ENCODE measurements around the gene RFT1. TPM values are rescaled to one million over a fixed set of nuclear protein-coding genes. Genes with fewer than 3 reads are reported as not detected.
A peak's percentile ranks its signal among the peaks of the same experiment; 100 is the strongest.
"Not testable (repeated sequence)": the region's sequence is repeated elsewhere in the genome, so short reads cannot be mapped to it uniquely, and the experiment has no call there.

Gene RFT1
- total and polyA plus RNA-seq, 2 donors (not counting 3 experiments of a cell fraction or from before 2014, with no cell fraction given), result 29.8 to 39.9 TPM

- no peaks in the 10 kb centered on the region for H3K9me3 ChIP-seq (replicated peaks; ENCODE audit: control insufficient read depth, insufficient read depth, low read length)
- H3K36me3 ChIP-seq (ENCODE audit: control insufficient read depth in 2 of 2, extremely low read depth in 1 of 2, insufficient read depth in 2 of 2, low read length in 2 of 2), result no peaks in the 10 kb centered on the region
- no peaks in the 10 kb centered on the region for H4K20me1 ChIP-seq (replicated peaks; ENCODE audit: control insufficient read depth, extremely low read depth, insufficient read depth, low read length)
- H3K27ac ChIP-seq (ENCODE audit: insufficient read depth, low read depth, low read length), result no peak overlapping the region
- no peaks in the 10 kb centered on the region for H3K27me3 ChIP-seq (ENCODE audit: control insufficient read depth in 2 of 2, insufficient read depth in 2 of 2, low read length in 2 of 2)
- ChIA-PET POLR2A (no interaction called here), CTCF (no interaction called here)
- FAIRE-seq (peak; percentile 55), DNase-seq (ENCODE audit: low read depth, low spot score) (no peak)
- no peaks in the 10 kb centered on the region for H3K9me1 ChIP-seq (replicated peaks; ENCODE audit: control insufficient read depth, extremely low read depth, insufficient read depth, low read length)
- TF ChIP-seq EZH2 (IDR thresholded peaks at IDR 0.05; ENCODE audit: borderline replicate concordance, low read depth, low read length, severe bottlenecking), result no peak
- no peak for TF ChIP-seq MAX (IDR thresholded peaks at IDR 0.05; ENCODE audit: insufficient read depth, insufficient read length)
- TF ChIP-seq CTCF (IDR thresholded peaks at IDR 0.05; ENCODE audit: extremely low read depth in 1 of 2, insufficient read depth in 1 of 2, low read depth in 1 of 2, low read length in 2 of 2), result peak; percentile 5 to 40
- no peak overlapping the region for H3K9ac ChIP-seq (replicated peaks; ENCODE audit: extremely low read depth, insufficient read depth, low read length)
- BruUV-seq (replicated peaks), result no TSS peak
- intact Hi-C loops (cut with micrococcal nuclease), result no loop called here
- H3K4me1 ChIP-seq (ENCODE audit: control insufficient read depth, extremely low read depth, insufficient read depth, low read length), result no peaks in the 10 kb centered on the region
- no peak overlapping the region for H3K4me2 ChIP-seq (ENCODE audit: insufficient read depth, low read length)
- H2AFZ ChIP-seq (ENCODE audit: low read depth, low read length), result no peak overlapping the region
- H3K79me2 ChIP-seq (ENCODE audit: control insufficient read depth, insufficient read depth, low read length), result no peaks in the 10 kb centered on the region
- H3K4me3 ChIP-seq (replicated peaks in 1 of 3; ENCODE audit: insufficient read depth in 1 of 3, low read depth in 1 of 3, low read length in 3 of 3), result no peak overlapping the region
- dilution Hi-C loops (cut with MboI; ENCODE audit: extremely low pct_ligation_motif_present, low sequenced_read_pairs), result no loop called here
Observed at GRCh38 chr3:53056442-53056841, 73.8 kb downstream of the RFT1 start.

GRCh38 chr3:53054233-53054632, 76.0 kb downstream of the RFT1 start:
- CTCF ChIA-PET, result interaction anchor here (0.7 to 1.2 kb wide), 3 partner anchors 12 to 77 kb away, joined by 3 to 4 read pairs (median 4); no protein-coding TSS in a partner anchor
- BruUV-seq (replicated peaks); H3K9ac ChIP-seq (replicated peaks; ENCODE audit: extremely low read depth, insufficient read depth, low read length); H3K79me2 ChIP-seq (ENCODE audit: control insufficient read depth, insufficient read depth, low read length); H3K27me3 ChIP-seq (ENCODE audit: control insufficient read depth in 2 of 2, insufficient read depth in 2 of 2, low read length in 2 of 2); H2AFZ ChIP-seq (ENCODE audit: low read depth, low read length); dilution Hi-C loops (cut with MboI; ENCODE audit: extremely low pct_ligation_motif_present, low sequenced_read_pairs); H3K4me3 ChIP-seq (replicated peaks in 1 of 3; ENCODE audit: insufficient read depth in 1 of 3, low read depth in 1 of 3, low read length in 3 of 3); H3K36me3 ChIP-seq (ENCODE audit: control insufficient read depth in 2 of 2, extremely low read depth in 1 of 2, insufficient read depth in 2 of 2, low read length in 2 of 2); POLR2A ChIA-PET; H3K27ac ChIP-seq (ENCODE audit: insufficient read depth, low read depth, low read length); H3K9me1 ChIP-seq (replicated peaks; ENCODE audit: control insufficient read depth, extremely low read depth, insufficient read depth, low read length); FAIRE-seq; H4K20me1 ChIP-seq (replicated peaks; ENCODE audit: control insufficient read depth, extremely low read depth, insufficient read depth, low read length); intact Hi-C loops (cut with micrococcal nuclease); H3K9me3 ChIP-seq (replicated peaks; ENCODE audit: control insufficient read depth, insufficient read depth, low read length); H3K4me2 ChIP-seq (ENCODE audit: insufficient read depth, low read length); H3K4me1 ChIP-seq (ENCODE audit: control insufficient read depth, extremely low read depth, insufficient read depth, low read length); DNase-seq (ENCODE audit: low read depth, low spot score): not testable (repeated sequence)
